Ovary (tissue), 9 donors: ENCODE data around the gene RPN2. TPM values are rescaled to one million over a fixed set of nuclear protein-coding genes. Genes with fewer than 3 reads are reported as not detected.

ENCODE experiments used
- DNase-seq, 5 donors: peaks; one replicate each; pipeline ENCODE4 v3.0.0-alpha.2; 2019 to 2020
- H3K27ac ChIP-seq, 2 donors: fragments of 200-600 bp; one replicate each; pipeline versions ENCODE4 v1.5.1 to v1.8.0; 2019 to 2022
- H3K27me3 ChIP-seq: fragments of 200-600 bp; one replicate; pipeline ENCODE4 v1.8.0; 2022
- H3K36me3 ChIP-seq: fragments of 200-600 bp; sonication (generic); one replicate; pipeline ENCODE4 v1.5.1; 2019
- H3K4me1 ChIP-seq: one replicate; pipeline ENCODE4 v1.8.1; 2013; ENCODE audit warnings: mild to moderate bottlenecking, moderate library complexity; ENCODE audit not compliant: insufficient read depth
- H3K4me3 ChIP-seq: fragments of 200-600 bp; sonication (generic); one replicate; pipeline ENCODE4 v1.5.1; 2017
- H3K9me3 ChIP-seq, 2 donors: fragments of 200-600 bp in 1 of 2; sonication (generic) in 1 of 2; one replicate each; pipeline versions ENCODE4 v1.5.1 to v1.8.1; 2013 to 2019; ENCODE audit warnings: mild to moderate bottlenecking in 1 of 2, moderate library complexity in 1 of 2
- EP300 ChIP-seq: sonication (generic); formaldehyde crosslinking; IDR thresholded peaks from one replicate; pipeline ENCODE4 v1.6.1; 2017; ENCODE audit warnings: antibody characterized with exemption
- POLR2A ChIP-seq: fragments of 450-650 bp; IDR thresholded peaks from one replicate; pipeline ENCODE4 v1.6.1; 2017; ENCODE audit warnings: antibody characterized with exemption, mild to moderate bottlenecking, moderate library complexity
- WGBS, 3 donors: extraction: QIAGEN DNeasy Blood & Tissue Kit in 1 of 3; methylation state at CpG; one replicate each; pipeline versions ENCODE4 v1.1.5 to v1.1.7; 2013 to 2017; 5-methylcytosine and 5-hydroxymethylcytosine counted together
- intact Hi-C, 4 donors: fragments of 100-400 bp; cut with DNase I; formaldehyde crosslinking; loops; one replicate each; pipeline versions ENCODE4 v1.11.0 to v1.15.1; 2022 to 2023
- polyA plus RNA-seq, 2 donors: library from polyadenylated mRNA; stranded (reverse); fragments of 200-250 nt in 1 of 2; fragments of 350-450 nt in 1 of 2; fragmentation: Illumina TruSeq in 1 of 2; extraction: RNeasy Lipid Tissue Mini Kit (QIAGEN cat#74804) in 1 of 2; gene quantifications; one replicate each; pipeline ENCODE4 v1.2.3, GENCODE V29; 2013 to 2014
- total RNA-seq, 7 donors: library from RNA; depleted of rRNA in 2 of 7; stranded (reverse); fragments of >200 nt in 2 of 7; fragmentation: NEBNext Ultra II Directional in 3 of 7; extraction: Animal tissue kit (Norgen Biotek cat#: 25700) in 3 of 7; gene quantifications; one replicate each; pipeline versions ENCODE4 v1.1.0 to v1.2.4, GENCODE V29; 2016 to 2023
- TF ChIP-seq, protein P1 (sequence below), 3 donors: fragments of 450-650 bp in 2 of 3; fragments of 200-600 bp in 1 of 3; IDR thresholded peaks; one replicate each; pipeline versions ENCODE4 v1.5.1 to v1.8.0; 2016 to 2022; ENCODE audit warnings: antibody characterized with exemption in 3 of 3, mild to moderate bottlenecking in 1 of 3
- donor health status: DM: no; HTN: no; CAD: no; lungs with moderate emphysema.
- donor health status: DM: no; HTN: no; CAD: no.
- donor health status: Bipolar disorder and iron deficiency.
- donor health status: DM: yes; HTN: yes; CAD: no.
- donor health status: DM: no; HTN: no; CAD: no.
- donor health status: DM: yes; HTN: yes; CAD: no.

The RPN2 gene
- total and polyA plus RNA-seq, 9 donors, result 58.3 to 213 (median 102) TPM

DNA sequence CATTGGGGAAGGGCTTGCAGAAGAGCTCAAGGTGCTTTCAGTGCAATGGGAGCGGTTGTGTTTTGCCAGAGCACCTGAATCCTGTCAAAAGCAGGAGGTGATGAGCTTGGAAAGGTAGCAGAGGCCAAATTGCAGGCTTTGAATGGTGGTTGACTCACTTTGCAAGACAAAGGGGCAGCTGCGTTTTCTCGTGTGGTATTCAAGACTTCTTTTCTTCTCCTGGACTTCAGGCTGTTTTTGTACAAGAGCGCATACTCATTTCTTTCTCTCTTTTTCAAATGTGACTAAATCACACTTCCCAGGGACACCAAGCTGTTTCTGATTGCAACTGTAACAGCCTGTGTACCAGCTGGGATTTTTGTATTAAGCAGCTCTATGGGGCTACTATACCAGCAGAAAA is 50.2 kb downstream of the RPN2 start:
- intact Hi-C loops, result no loop called here
- WGBS, 3 donors, result 94 to 96% (median 95%) methylated on average over 4 of the region's 4 CpGs
- Histone ChIP-seq H3K9me3 (no peaks in the 10 kb centered on the region), H3K4me3 (no peak overlapping the region), H3K36me3 (no peaks in the 10 kb centered on the region), H3K4me1 (no peaks in the 10 kb centered on the region), H3K27me3 (no peaks in the 10 kb centered on the region), H3K27ac (no peak overlapping the region)
- TF ChIP-seq, protein P1, sequence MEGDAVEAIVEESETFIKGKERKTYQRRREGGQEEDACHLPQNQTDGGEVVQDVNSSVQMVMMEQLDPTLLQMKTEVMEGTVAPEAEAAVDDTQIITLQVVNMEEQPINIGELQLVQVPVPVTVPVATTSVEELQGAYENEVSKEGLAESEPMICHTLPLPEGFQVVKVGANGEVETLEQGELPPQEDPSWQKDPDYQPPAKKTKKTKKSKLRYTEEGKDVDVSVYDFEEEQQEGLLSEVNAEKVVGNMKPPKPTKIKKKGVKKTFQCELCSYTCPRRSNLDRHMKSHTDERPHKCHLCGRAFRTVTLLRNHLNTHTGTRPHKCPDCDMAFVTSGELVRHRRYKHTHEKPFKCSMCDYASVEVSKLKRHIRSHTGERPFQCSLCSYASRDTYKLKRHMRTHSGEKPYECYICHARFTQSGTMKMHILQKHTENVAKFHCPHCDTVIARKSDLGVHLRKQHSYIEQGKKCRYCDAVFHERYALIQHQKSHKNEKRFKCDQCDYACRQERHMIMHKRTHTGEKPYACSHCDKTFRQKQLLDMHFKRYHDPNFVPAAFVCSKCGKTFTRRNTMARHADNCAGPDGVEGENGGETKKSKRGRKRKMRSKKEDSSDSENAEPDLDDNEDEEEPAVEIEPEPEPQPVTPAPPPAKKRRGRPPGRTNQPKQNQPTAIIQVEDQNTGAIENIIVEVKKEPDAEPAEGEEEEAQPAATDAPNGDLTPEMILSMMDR (IDR thresholded peaks at IDR 0.05), result no peak
- no peak for TF ChIP-seq POLR2A
- no peak for TF ChIP-seq EP300
- no peak for DNase-seq

DNA sequence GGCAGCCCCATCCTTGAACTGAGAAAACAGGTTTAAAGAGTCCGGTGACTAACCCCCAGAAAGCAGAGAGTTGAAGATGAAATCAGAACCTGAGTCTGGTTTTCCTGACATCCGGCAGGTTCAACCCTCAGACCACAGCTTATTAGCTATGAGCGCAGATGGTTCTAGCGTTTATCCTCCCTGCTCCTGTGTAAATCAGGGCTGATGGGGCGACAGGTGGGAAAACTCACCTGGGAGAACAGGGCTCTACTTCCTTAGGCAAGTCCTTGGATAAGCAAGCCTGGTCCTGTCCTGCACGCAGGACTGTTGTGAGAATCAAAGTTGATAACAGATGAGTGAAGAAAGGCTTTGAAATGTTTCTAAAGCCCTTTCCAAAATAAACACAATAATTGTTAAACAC is 51.1 kb downstream of the RPN2 start:
- Histone ChIP-seq H3K36me3 (no peaks in the 10 kb centered on the region), H3K4me3 (no peak overlapping the region), H3K4me1 (no peaks in the 10 kb centered on the region), H3K27ac (no peak overlapping the region), H3K27me3 (no peaks in the 10 kb centered on the region), H3K9me3 (no peaks in the 10 kb centered on the region)
- no peak for TF ChIP-seq POLR2A
- no peak for TF ChIP-seq EP300
- TF ChIP-seq, protein P1 (IDR thresholded peaks at IDR 0.05), result no peak
- WGBS, 3 donors, result 89 to 93% (median 92%) methylated on average over 6 of the region's 6 CpGs
- intact Hi-C loops, result no loop called here
- DNase-seq, result no peak

DNA sequence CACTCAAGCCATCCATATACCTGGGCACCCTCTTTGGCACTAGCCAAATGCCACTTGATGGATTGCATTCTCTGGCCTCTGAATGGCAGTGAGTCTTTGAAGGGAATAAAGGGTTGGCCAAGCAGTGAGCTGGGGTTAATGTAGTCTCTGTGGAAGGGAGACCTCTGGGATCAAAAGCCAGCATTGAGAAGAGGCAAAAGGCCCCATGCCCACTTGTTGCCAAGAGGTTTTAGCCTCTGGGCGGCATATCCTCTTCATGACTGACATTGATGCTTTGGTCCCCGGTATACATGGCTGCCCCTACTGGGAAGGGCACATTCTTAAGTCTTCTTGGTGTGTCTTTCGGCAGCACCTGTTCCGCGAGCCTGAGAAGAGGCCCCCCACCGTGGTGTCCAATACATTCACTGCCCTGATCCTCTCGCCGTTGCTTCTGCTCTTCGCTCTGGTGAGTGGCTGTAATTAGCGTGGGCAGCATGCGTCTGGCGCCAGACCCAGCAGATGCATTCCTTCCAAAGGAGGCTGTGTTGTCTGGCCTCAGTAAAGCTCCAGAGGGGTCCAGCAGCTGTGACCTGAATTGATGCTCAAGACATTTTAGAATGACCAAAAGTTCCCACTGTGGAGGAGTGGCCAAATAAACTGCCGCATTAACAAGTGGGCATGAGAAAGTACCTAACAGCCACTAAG is 53.0 kb downstream of the RPN2 start:
- TF ChIP-seq, protein P1 (IDR thresholded peaks at IDR 0.05), result no peak
- no peak for TF ChIP-seq POLR2A
- TF ChIP-seq EP300, result no peak

DNA sequence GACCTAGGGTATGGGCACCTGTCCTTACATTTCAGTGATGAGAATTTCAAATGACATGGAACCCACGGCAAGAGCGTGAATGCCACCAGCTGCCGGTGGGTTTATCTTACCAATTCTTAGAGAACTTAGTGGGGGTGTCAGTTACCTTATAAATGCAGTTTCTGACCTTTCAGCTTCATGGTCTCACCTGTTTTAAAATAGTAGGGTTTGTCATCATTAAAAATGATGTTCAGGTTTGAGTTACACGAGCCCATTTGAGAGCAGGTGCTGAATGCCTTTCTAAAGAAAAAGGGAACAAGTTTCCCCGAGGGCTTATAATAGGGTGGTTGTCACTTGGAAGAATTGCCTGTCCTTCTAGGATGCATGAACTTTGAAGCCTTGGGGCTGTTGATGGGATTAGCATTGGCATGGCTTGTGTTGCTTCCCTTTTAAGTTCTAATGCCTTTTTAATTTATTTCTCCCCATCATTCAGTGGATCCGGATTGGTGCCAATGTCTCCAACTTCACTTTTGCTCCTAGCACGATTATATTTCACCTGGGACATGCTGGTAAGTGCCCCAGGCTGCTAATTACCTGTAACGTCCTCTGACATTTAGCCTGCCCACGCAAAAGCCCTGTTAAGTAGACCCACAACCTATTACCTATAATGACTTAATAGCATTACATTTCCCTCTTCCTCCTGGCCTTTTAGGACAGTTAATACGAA is 54.6 kb downstream of the RPN2 start:
- H3K27ac ChIP-seq, result no peak overlapping the region
- H3K9me3 ChIP-seq, result no peaks in the 10 kb centered on the region
- WGBS, 3 donors, result 86 to 89% (median 89%) methylated on average over 10 of the region's 10 CpGs
- H3K4me3 ChIP-seq, result no peak overlapping the region
- H3K27me3 ChIP-seq, result no peaks in the 10 kb centered on the region
- intact Hi-C loops, result no loop called here
- H3K36me3 ChIP-seq, result no peaks in the 10 kb centered on the region
- no peak for DNase-seq
- TF ChIP-seq EP300 (no peak), POLR2A (no peak)
- TF ChIP-seq, protein P1 (IDR thresholded peaks at IDR 0.05), result no peak
- H3K4me1 ChIP-seq, result no peaks in the 10 kb centered on the region

More for the DNA sequence above, 53.0 kb downstream of the RPN2 start:
- no peaks in the 10 kb centered on the region for H3K36me3 ChIP-seq
- no peaks in the 10 kb centered on the region for H3K4me1 ChIP-seq
- intact Hi-C loops, result no loop called here
- no peak overlapping the region for H3K27ac ChIP-seq
- H3K27me3 ChIP-seq, result no peaks in the 10 kb centered on the region
- DNase-seq, result no peak
- no peak overlapping the region for H3K4me3 ChIP-seq
- WGBS, 3 donors, result 77 to 86% (median 83%) methylated on average over 13 of the region's 13 CpGs
- no peaks in the 10 kb centered on the region for H3K9me3 ChIP-seq
